GM21528 (cell line): ENCODE measurements around the gene BTBD6.
A peak's percentile ranks its signal among the peaks of the same experiment; 100 is the strongest.

ENCODE experiments used
- ATAC-seq: cut with Tn5 transposase; IDR thresholded peaks from one replicate; pipeline ENCODE4 v1.9.1; 2021; ENCODE audit warnings: mild to moderate bottlenecking, moderate library complexity; ENCODE audit not compliant: unreplicated experiment, low FRiP score

BTBD6 gene

DNA sequence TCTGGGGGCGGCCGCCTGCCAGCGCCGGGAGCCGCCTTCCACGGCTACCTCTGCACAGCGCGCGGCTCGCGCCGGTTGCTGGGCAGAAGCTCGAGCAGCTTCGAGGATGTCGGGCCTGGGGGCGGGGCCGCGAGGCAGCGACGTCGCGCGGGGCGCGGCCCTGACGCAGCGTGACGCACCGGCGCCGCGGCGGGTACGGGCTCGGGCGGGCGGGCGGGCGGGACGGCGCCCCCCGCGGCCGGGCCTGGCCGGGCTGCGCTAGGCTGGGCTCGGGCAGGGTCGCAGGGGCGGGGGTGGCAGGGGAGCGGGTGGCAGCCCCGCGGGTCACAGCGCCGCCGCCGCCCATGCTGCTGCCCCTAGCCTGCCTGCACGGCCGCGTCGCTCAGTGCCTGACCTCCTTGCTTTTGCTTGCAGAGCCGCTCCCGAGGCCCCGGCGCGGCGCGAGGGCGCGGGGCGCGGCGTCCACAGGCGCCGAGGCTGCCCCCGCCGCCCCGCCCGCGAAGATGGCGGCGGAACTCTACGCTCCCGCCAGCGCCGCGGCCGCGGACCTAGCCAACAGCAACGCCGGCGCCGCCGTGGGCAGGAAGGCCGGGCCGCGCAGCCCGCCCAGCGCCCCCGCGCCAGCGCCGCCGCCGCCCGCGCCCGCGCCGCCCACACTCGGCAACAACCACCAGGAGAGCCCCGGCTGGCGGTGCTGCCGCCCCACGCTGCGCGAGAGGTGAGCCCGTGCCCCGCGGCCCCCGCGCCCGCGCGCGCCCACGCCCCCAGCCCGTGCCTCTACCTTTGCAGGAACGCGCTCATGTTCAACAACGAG lies at the start of gene BTBD6:
BTBD6 (plus strand) TSS at position 166 of the 814 bp plus-strand sequence; CDS start at position 345, 179 bp downstream.
- ATAC-seq = peak; percentile 72

- ATAC-seq = no peak
Measured at GRCh38 chr14:105198588-105198987, 49.7 kb upstream of the BTBD6 start.

- no peak for ATAC-seq
Measured at GRCh38 chr14:105199093-105199492, 49.2 kb upstream of the BTBD6 start.

DNA sequence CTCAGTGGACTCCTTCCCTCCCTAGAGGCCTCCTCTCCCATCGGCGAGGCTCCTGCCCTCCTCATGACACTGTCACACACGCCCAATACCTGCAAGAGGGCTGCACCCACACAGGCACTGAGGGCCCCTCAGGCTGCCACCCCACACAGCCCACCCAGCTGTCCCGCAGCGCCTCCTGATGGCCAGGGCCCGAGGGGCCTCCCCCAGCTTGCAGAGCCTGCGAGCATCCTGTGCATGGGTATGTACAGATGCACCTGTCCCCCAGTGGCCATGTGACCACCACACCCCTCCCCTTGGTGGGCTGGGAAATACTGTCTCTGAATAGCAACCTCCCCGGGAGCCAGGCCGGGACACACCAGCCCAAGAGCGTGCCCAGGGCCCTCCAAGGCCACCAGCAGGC lies 48.3 kb upstream of the BTBD6 start:
- ATAC-seq = no peak

- no peak for ATAC-seq
Measured at GRCh38 chr14:105200641-105201040, 47.7 kb upstream of the BTBD6 start.

GRCh38 chr14:105201156-105201924 lies 47.0 kb upstream of the BTBD6 start:
- ATAC-seq = no peak

- ATAC-seq = no peak
Measured at GRCh38 chr14:105201925-105202513, 46.3 kb upstream of the BTBD6 start.

GRCh38 chr14:105203057-105203531 lies 45.2 kb upstream of the BTBD6 start:
- no peak for ATAC-seq

- no peak for ATAC-seq
Measured at GRCh38 chr14:105203701-105204100, 44.6 kb upstream of the BTBD6 start.

DNA sequence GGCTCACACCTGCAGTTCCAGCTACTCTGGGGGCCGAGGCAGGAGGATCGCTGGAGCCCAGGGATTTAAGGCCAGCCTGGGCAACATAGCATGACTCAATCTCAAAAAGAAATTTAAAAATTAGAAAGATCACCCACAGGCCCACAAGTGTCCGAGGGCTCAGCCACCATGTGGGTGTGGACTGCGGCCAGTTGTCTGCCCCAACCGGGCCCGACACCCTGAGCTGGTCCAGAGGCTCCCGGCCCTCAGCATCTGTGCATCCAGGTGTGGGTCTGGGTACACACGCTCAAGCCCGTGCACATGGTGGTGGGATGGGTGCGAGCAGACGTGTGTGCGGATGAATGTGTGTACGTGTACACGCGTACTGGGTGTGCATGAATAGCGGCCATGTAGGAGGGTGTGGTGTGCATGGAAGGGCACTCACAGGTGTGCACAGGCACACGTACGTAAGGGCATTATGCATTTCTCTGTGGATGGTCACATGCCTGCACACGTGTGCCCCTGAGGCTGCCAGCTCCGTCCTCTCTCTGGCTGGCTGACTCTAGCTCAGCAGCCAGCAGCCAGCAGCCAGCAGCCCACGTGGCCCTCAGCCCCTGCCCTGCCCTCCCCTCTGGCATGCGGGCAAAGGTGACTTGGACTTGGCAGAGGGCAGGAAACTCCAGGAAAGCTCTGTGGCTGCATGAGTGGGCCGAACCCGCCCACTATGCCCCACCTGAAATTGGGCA lies 44.0 kb upstream of the BTBD6 start:
- ATAC-seq = no peak

DNA sequence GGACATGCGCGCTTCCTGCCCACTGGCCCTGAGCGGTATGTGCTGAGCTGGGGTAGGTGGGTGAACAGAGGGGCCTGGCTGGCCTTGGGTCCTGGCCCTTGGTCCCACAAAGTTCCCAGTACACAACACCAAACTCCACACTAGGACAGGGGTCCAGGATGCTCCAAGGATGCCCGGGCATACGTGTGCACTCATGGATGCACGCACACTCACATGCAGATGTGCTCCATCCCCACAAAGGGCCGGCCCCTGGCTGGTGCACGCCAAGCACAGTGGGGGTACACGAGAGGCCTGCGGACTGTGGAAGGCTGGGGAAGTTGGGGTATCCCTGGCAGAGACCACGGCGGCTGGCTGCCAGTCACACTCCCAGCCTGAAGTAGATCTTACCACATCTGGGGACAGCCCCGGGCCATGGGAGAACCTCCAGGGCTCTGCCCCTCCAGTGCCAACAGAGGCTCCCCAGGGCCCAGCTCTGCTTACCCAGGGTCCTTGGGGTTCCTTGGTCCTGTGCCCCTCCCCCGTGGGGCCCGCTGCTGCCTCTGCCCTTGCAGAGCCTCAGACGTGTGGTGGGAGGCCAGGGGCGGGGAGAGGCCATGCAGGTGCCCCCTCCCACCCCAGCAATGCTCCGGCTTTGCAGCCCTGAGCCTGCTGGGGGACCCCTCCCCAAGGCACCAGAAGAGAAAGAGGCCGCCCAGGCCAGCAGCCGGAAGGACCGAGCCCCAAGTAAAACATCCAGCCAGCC lies 43.2 kb upstream of the BTBD6 start:
- ATAC-seq = no peak

DNA sequence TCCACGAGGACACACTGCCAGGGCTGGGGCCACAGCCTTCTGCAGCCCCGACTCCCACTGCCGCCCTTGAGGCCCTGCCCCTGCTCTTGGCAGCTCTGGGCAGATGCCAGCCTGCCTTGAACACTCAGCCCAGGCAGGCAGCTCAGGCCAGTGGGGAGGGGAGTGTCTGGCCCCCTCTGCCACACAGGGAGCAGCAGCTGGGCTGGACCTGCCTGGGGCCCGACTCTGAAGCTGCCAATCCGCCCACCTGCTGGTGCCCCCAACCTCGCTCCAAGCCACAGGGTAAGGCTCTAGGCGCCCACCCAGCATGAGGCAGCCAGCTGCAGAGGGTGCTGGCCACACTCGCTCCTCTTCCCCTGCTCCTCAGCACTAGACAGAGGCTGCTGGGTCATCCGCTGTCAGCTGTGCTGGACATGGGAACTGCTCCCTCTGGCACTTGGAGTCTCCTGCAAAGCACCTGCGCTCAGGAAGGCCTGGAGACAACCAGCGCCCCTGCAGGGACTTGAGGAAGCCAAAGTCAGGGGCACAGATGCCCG lies 42.6 kb upstream of the BTBD6 start:
- ATAC-seq = no peak

- no peak for ATAC-seq
Measured at GRCh38 chr14:105206873-105207272, 41.5 kb upstream of the BTBD6 start.

DNA sequence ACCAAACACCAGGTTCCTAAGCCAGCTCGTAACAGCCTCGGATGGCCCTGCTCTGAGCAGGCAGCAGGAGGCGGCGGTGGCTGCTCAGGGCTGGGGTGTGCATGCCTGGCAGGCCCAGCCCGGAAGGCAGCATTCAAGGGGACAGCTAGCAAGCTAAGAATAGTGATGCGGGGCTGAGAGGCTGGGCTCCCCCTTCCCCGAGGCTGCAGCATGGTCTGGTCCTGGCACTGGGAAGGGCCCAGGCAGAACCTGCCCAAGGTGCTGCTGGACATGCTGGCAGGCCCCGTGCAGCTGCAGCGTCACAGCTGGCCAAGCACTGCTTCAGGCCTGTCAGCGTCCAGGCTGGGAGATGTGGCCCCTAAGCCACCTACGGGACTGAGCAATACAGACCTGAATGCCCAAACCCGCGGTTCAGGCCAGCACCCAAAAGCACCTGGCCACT lies 40.9 kb upstream of the BTBD6 start:
- ATAC-seq = no peak

DNA sequence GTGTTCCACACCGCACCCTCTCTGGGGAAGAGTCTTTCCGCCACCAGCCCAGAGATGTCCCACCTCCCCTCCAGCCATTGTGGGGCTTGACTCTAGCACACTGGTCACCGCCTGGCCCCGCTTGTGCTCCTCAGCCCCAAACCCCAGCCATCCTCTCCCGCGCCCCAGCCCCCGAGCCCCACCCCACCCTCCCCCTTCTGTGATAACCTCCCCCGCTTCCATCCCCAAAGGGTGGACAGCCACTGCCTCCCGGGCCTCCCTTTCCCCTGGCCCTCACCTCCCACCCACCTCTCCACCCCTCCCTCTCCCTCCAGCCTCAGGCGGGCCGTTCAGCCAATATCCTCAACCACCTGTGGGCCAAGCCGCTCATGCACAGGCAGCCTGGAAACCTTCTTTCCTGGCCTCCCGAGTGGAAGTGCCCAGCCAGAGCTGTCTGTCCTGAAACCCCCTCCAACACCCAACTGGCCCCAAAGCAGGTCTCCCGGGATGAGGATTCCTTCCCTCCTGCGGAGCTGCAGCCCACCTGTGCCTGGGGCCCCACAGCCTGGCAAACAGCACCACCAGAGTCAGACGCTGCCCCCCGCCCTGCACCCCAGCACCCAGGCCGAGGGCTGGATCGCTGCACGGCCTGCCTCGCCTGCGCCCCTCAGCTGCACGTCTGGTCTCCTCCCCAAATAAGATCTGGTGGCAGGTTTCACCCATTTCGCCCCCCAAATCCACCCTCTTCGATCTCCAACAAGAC lies 40.2 kb upstream of the BTBD6 start:
- no peak for ATAC-seq

DNA sequence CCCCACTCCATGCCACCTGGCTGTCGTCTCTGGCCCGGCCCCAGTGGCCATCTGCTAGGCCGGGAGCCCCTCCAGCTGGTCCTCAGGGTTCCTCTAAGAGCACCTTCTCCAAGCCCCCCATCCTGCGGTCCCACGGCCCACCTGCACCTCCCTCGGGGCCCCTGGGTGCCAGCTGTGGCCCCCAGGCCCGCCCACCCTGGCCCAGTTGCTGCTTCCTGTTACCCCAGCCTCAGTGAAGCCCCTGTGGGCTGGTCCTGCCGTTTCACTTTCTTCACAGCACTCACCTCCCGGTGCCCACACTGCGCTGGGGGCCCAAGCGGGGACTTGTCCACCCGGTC lies 39.6 kb upstream of the BTBD6 start:
- ATAC-seq = no peak

- no peak for ATAC-seq
Measured at GRCh38 chr14:105209091-105209490, 39.2 kb upstream of the BTBD6 start.

DNA sequence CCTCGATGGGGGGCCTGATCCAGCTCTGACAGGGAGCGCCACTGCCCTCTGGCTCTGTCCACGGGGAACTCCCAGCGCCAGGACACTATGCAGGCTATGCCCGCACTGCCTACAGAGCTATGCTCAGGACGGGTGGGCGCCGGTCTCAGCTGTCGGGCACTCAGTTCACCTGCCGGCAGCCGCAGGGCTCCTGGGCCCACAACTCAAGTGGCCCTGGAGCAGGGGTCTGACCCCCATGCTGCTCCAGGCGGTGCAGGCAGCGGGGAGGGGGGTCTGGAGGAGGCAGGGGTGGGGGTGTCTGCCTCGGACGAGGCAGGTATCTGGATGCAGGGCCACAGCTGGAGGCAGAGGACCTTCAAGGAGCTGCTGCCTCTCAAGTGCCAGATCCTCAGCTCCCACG lies 38.7 kb upstream of the BTBD6 start:
- no peak for ATAC-seq
